HG03558 (cell line): ENCODE data around the gene TMEM184B.

ENCODE experiments used
- ATAC-seq: cut with Tn5 transposase; IDR thresholded peaks from one replicate; pipeline ENCODE4 v1.9.1; 2021; ENCODE audit warnings: moderate number of reproducible peaks; ENCODE audit not compliant: unreplicated experiment; ENCODE audit errors: extremely low read depth

TMEM184B gene

GRCh38 chr22:38272373-38273134 lies at the start of gene TMEM184B:
Gene TMEM184B, minus strand, starts transcription at chr22:38273010. Its CDS starts 25,049 bp downstream, at chr22:38247961.
- ATAC-seq: no peak

DNA sequence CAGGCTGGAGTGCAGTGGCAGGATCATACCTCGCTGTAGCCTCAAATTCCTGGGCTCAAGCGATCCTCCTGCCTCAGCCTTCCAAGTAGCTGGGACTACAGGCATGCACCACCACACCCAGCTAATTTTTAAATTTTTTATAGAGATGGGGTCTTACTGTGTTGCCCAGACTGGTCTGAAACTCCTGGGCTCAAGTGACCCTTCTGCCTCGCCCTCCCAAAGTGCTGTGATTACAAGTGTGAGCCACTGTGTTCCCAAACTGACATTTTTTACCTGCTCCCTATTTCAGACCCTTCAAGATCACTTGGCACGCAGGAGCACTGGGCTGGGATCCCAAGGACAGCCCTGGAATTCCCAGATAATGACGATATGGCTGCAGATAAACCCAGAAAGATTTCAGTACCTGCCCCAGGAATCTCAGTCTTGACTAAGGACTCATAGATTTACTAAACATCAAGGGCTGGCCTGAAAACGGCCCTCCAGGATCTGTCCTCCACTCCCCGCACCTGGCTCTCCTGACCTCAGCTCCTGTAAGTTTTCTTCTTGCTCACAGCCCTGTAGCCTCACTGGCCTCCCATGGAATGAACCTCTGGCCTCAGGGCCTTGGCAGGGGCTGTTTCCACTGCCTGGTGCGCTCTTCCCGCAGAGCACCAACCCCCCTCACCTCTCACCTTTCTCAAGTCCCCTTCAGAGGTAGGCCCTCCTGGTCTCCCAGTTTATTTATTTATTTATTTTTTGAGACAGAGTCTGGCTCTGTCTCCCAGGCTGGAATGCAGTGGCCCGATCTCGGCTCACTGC lies 48.0 kb upstream of the TMEM184B start:
- ATAC-seq: no peak

DNA sequence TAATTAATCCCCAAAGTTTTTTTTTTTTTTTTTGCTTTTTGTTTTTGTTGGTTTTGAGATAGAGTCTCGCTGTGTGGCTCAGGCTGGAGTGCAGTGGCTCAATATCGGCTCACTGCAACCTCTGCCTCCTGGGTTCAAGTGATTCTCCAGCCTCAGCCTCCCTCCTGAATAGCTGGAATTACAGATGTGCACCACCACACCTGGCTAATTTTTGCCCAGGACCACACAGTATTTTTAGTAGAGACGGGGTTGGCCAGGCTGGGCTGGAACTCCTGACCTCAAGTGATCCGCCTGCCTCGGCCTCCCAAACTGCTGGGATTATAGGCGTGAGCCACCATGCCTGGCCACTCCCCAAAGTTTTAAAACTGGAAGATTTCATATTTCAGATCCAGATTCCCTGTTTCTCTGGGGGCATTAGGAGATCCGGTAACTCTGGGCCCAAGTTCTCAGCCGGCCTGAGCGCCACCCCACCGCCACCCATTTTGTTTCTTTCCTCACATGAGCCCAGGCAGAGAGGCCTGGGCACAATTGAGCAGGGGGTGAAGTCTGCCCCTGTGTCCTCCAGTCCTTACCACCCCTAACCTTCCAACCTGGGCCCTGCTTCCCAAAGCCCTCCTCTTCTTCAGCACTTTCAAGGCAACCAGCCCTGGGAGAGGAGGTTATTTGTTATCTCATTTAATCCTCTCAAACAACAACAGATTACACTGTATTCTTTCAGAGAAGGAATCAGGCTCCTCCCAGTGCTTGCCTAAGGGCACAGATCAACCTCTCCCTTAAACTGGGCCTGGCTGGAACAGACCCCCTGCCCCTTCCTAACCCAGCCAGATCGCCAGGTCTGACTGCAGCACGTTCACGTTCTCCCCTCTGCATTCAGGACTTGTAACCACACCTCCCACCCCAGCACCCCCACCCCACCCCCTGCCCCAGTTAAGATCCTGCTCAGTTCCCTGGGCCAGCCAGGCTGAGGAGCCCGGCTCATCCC lies 46.3 kb upstream of the TMEM184B start:
- no peak for ATAC-seq

DNA sequence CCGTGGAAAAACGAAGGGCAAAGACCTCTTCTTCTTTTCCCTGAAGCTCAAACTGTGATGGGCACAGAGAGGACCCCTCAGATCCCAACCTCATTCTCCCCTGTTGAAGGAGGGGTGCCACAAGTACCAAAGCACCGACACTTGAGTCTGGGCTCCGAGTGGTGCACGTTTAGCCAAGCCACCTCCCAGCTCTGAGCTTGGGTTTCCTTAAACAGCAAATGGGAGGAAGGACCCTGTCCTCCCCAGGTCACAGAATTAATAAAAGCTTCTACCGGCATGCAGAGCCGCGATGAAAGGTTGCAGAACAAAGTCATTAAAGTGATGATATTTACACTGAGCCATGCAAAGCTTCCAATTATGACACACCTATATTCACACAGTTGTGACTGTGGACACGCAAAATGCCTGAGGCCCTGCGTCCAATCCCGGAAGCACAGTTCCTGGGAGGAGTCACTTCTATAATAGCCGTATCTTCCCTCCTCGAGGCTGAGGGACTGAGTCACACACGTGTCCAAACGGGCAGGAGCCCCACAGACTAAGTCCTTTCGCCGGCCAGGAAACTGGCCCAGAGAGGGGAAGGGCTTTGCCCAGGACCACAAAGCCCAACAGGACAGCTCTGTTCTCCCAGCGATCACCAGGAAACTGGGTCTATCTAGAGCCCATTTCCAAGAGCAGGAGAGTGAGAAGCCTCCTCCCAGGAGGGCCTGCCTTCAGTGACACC lies 45.3 kb upstream of the TMEM184B start:
- no peak for ATAC-seq

DNA sequence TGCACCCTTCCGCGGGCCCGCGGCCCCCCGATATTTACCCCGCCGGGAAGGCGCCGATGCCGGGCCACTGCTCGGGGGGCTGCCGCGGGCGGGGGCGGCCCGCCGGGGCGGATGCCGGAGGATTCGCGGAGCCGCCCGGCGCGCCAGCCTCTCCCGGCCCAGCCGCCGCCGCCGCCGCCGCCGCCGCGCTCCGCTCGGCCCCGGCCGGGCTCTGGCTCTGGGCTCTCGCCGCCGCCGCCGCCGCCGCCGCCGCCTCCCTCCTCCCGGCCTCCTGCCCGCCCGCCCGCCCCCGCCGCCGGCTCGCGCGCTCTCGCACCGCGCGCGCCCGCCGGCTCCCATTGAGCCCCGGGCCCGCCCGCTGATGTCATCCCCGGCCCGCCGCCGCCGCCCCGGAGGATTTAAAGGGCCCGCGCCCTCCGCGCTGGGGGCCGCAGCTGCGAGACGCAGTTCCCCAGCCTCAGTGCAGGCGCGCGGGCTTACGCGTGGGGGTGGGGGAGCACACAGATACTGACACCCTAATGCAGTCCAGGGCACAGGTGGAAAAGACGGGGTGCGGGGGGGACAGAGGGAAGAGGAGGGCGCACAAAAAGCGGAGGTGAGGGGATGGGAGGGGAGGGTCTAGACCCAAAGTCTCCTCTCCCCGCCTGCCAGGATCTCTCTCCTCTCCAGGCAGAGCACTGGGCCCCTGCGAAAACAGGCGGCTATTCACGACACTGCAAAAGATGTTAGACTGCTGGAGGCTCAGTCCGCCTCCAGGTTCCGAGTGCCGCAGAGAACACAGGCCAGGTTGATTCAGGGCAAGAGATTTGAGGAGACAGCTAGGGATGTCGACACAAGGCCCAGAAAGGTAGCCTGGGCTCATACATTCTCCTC lies 44.5 kb upstream of the TMEM184B start, which contains the start of gene CSNK1E:
Gene CSNK1E, minus strand, starts transcription at position 312 of the 873 bp plus-strand sequence. CDS start 3,276 bp downstream, outside the sequence.
- ATAC-seq: no peak

- no peak for ATAC-seq
Observed at GRCh38 chr22:38316364-38317121, 43.7 kb upstream of the TMEM184B start.

- no peak for ATAC-seq
Observed at GRCh38 chr22:38315823-38316363, 43.1 kb upstream of the TMEM184B start.

- ATAC-seq: no peak
Observed at GRCh38 chr22:38314933-38315822, 42.4 kb upstream of the TMEM184B start.

- ATAC-seq: no peak
Observed at GRCh38 chr22:38314051-38314932, 41.5 kb upstream of the TMEM184B start.

GRCh38 chr22:38313384-38313955 lies 40.7 kb upstream of the TMEM184B start:
- ATAC-seq: no peak

- no peak for ATAC-seq
Observed at GRCh38 chr22:38312261-38312800, 39.5 kb upstream of the TMEM184B start.

DNA sequence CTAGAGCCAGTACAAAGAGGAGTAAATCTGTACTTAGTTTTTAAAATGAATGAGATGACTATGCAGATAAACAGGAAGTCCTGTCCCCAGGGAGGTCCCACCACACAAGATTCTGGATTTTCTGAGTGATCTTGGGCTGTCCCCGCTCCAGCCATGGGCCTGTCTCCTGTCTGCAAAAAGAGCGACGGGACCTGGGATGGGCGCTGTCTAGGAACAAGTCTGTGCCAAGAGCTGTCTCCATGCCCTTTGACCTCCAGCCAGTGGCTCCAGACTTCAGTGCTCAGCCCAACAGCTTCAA lies 38.5 kb upstream of the TMEM184B start:
- no peak for ATAC-seq

GRCh38 chr22:38310518-38311322 lies 37.9 kb upstream of the TMEM184B start:
- ATAC-seq: no peak
